Adrenal gland (tissue), 12 donors: ENCODE data around the gene MRPL44. TPM values are rescaled to one million over a fixed set of nuclear protein-coding genes. Genes with fewer than 3 reads are reported as not detected.

Experiments used
- DNase-seq, 7 donors: peaks; one replicate each; pipeline ENCODE4 v3.0.0-alpha.2; 2019 to 2020
- H3K27ac ChIP-seq, 5 donors: fragments of 200-600 bp; sonication (generic) in 4 of 5; 1 replicate in 3 of 5; 2 replicates in 2 of 5; pipeline versions ENCODE4 v1.5.1 to v1.8.0; 2016 to 2020; ENCODE audit warnings: mild to moderate bottlenecking in 1 of 5
- H3K27me3 ChIP-seq: fragments of 200-600 bp; 2 replicates; pipeline ENCODE4 v1.8.0; 2021
- H3K36me3 ChIP-seq, 2 donors: fragments of 200-600 bp; replicated peaks in 1 of 2; 1 replicate in 1 of 2; 2 replicates in 1 of 2; pipeline versions ENCODE4 v1.5.1 to v1.8.0; 2018 to 2022
- H3K4me1 ChIP-seq, 2 donors: fragments of 200-600 bp; replicated peaks in 1 of 2; 1 replicate in 1 of 2; 2 replicates in 1 of 2; pipeline versions ENCODE4 v1.5.1 to v1.8.0; 2018 to 2021
- H3K4me3 ChIP-seq, 4 donors: fragments of 200-600 bp; sonication (generic) in 3 of 4; one replicate each; pipeline ENCODE4 v1.5.1; 2016 to 2018
- H3K9me3 ChIP-seq, 3 donors: fragments of 200-600 bp; sonication (generic) in 1 of 3; replicated peaks in 1 of 3; 1 replicate in 2 of 3; 2 replicates in 1 of 3; pipeline versions ENCODE4 v1.5.1 to v1.8.0; 2016 to 2021
- CTCF ChIP-seq, 6 experiments: fragments of 450-650 bp in 4 of 6; fragments of 200-600 bp in 2 of 6; sonication (generic) in 1 of 6; IDR thresholded peaks; 1 replicate in 5 of 6; 2 replicates in 1 of 6; pipeline versions ENCODE4 v1.5.1 to v1.8.0; 2016 to 2021; ENCODE audit warnings: antibody characterized with exemption in 6 of 6, mild to moderate bottlenecking in 2 of 6, moderate library complexity in 1 of 6
- POLR2A ChIP-seq, 2 donors: fragments of 450-650 bp; IDR thresholded peaks; one replicate each; pipeline ENCODE4 v1.6.1; 2017; ENCODE audit warnings: antibody characterized with exemption in 2 of 2, mild to moderate bottlenecking in 2 of 2, moderate library complexity in 1 of 2
- WGBS, 4 donors: extraction: QIAGEN DNeasy Blood & Tissue Kit in 2 of 4; methylation state at CpG; one replicate each; pipeline versions ENCODE4 v1.1.5 to v1.1.7; 2013 to 2017; 5-methylcytosine and 5-hydroxymethylcytosine counted together
- intact Hi-C, 2 donors: fragments of 100-400 bp; cut with DNase I; formaldehyde crosslinking; loops; one replicate each; pipeline versions ENCODE4 v1.14.1 to v1.15.0; 2022 to 2023
- polyA plus RNA-seq, 3 donors: library from polyadenylated mRNA; stranded (reverse); fragments of 200-250 nt in 2 of 3; fragments of 350-450 nt in 1 of 3; fragmentation: Illumina TruSeq in 1 of 3; extraction: RNeasy Lipid Tissue Mini Kit (QIAGEN cat#74804) in 1 of 3; gene quantifications; one replicate each; pipeline ENCODE4 v1.2.3, GENCODE V29; 2013 to 2014
- total RNA-seq, 9 donors: library from RNA; depleted of rRNA in 4 of 9; stranded (reverse); fragments of >200 nt in 4 of 9; fragments of 120-200 nt in 1 of 9; fragmentation: NEBNext Ultra II Directional in 1 of 9; extraction: Animal tissue kit (Norgen Biotek cat#: 25700) in 1 of 9; gene quantifications; one replicate each; pipeline versions ENCODE4 v1.1.0 to v1.2.4, GENCODE V29; 2013 to 2023
- donor health status: healthy with polysubstance abuse.
- donor health status: Bipolar disorder and iron deficiency.
- donor health status: DM: yes; HTN: yes; CAD: no.
- donor health status: DM: no; HTN: no; CAD: no.
- donor health status: DM: no; HTN: no; CAD: no.
- donor health status: DM: yes; HTN: yes; CAD: no.

The MRPL44 gene
- total and polyA plus RNA-seq, 12 donors: 11.7 to 99.2 (median 38.0) TPM

GRCh38 chr2:224009605-224010315, 52.5 kb downstream of the MRPL44 start:
- Histone ChIP-seq H3K4me3 (no peak overlapping the region), H3K27me3 (no peaks in the 10 kb centered on the region), H3K9me3 (no peaks in the 10 kb centered on the region), H3K36me3 (no peaks in the 10 kb centered on the region), H3K27ac (no peak overlapping the region), H3K4me1 (no peaks in the 10 kb centered on the region)
- intact Hi-C loops: no loop called here
- DNase-seq: no peak
- WGBS, 4 donors: 79 to 84% (median 81%) methylated on average over 5 of the region's 5 CpGs
- no peak for TF ChIP-seq CTCF (IDR thresholded peaks at IDR 0.05)
- TF ChIP-seq POLR2A (IDR thresholded peaks at IDR 0.05): no peak

- Histone ChIP-seq H3K4me1 (no peaks in the 10 kb centered on the region), H3K9me3 (no peaks in the 10 kb centered on the region), H3K4me3 (no peak overlapping the region), H3K27ac (no peak overlapping the region), H3K27me3 (no peaks in the 10 kb centered on the region), H3K36me3 (no peaks in the 10 kb centered on the region)
- no peak for TF ChIP-seq CTCF (IDR thresholded peaks at IDR 0.05)
- no peak for TF ChIP-seq POLR2A (IDR thresholded peaks at IDR 0.05)
- intact Hi-C loops: no loop called here
- WGBS, 4 donors: 77 to 89% (median 83%) methylated on average over 1 of the region's 1 CpG
- no peak for DNase-seq
These were observed 54.6 kb downstream of the MRPL44 start for GRCh38 chr2:224011837-224012236.

- H3K4me1 ChIP-seq: no peaks in the 10 kb centered on the region
These were observed 57.1 kb downstream of the MRPL44 start for GRCh38 chr2:224014336-224014735.

GRCh38 chr2:224016963-224017362, 59.7 kb downstream of the MRPL44 start:
- intact Hi-C loops: no loop called here
- Histone ChIP-seq H3K27me3 (no peaks in the 10 kb centered on the region), H3K4me1 (no peaks in the 10 kb centered on the region), H3K36me3 (no peaks in the 10 kb centered on the region), H3K4me3 (no peak overlapping the region), H3K9me3 (no peaks in the 10 kb centered on the region), H3K27ac (no peak overlapping the region)
- TF ChIP-seq CTCF (IDR thresholded peaks at IDR 0.05) (no peak), POLR2A (IDR thresholded peaks at IDR 0.05) (no peak)
- DNase-seq: no peak
- 48 to 60% (median 56%) methylated on average over 3 of the region's 3 CpGs for WGBS, 4 donors

More at GRCh38 chr2:224014336-224014735, 57.1 kb downstream of the MRPL44 start:
- intact Hi-C loops: no loop called here
- WGBS, 4 donors: 80 to 94% (median 89%) methylated on average over 4 of the region's 4 CpGs
- no peaks in the 10 kb centered on the region for H3K9me3 ChIP-seq
- no peak overlapping the region for H3K4me3 ChIP-seq
- no peaks in the 10 kb centered on the region for H3K36me3 ChIP-seq
- no peak overlapping the region for H3K27ac ChIP-seq
- DNase-seq: no peak
- no peaks in the 10 kb centered on the region for H3K27me3 ChIP-seq
- TF ChIP-seq POLR2A (IDR thresholded peaks at IDR 0.05) (no peak), CTCF (IDR thresholded peaks at IDR 0.05) (no peak)

Other genes with a start within 250 kb of the MRPL44 start
- gene AP1S3, start 119.9 kb upstream of the MRPL44 start, total RNA-seq: 1 to 10 TPM in 6 of 9 donors, under 1 TPM in 3; 0.24 to 6.2 (median 1.5) TPM
- gene AP1S3, start 119.9 kb upstream of the MRPL44 start, polyA plus RNA-seq: 1 to 10 TPM in 2 of 3 donors, under 1 TPM in 1; 0.54 to 7.3 (median 1.1) TPM
- 10 to 100 TPM; 28.1 to 45.2 (median 33.5) TPM for gene WDFY1, start 12.1 kb upstream of the MRPL44 start, total RNA-seq
- 10 to 100 TPM in 2 of 3 donors, 1 to 10 TPM in 1; 7.8 to 32.1 (median 15.6) TPM for gene WDFY1, start 12.1 kb upstream of the MRPL44 start, polyA plus RNA-seq
- 10 to 100 TPM in 6 of 9 donors, 1 to 10 TPM in 3; 6.2 to 61.6 (median 15.0) TPM for gene SERPINE2, start 81.8 kb downstream of the MRPL44 start, total RNA-seq
- 10 to 100 TPM; 13.2 to 23.9 (median 17.0) TPM for gene SERPINE2, start 81.8 kb downstream of the MRPL44 start, polyA plus RNA-seq